ENCODE results near the gene SLC9A9.

GRCh38 chr3:143712522-143712921, 135.7 kb downstream of the SLC9A9 start:
- TF ChIP-seq CTCF (IDR thresholded peaks at IDR 0.05; ENCODE audit: low read length) (no peak), EZH2 (optimal IDR thresholded peaks at IDR 0.05; ENCODE audit: low read depth, low read length) (no peak)
